Endothelial cell of umbilical vein (primary cell): ENCODE data around the gene RNF175. TPM values are rescaled to one million over a fixed set of nuclear protein-coding genes. Genes with fewer than 3 reads are reported as not detected.

Experiments
- BruUV-seq: library from RNA; stranded (reverse); fragments of 400-500 nt; replicated peaks from 2 replicates; lab custom pipeline; 2021; lab: Mats Ljungman, UMichigan
- CTCF ChIA-PET: fragments of 300-600, 350-600 bp; sonication (Branson Sonifier 250); formaldehyde crosslinking; loops from one replicate; lab custom pipeline; 2021; ENCODE audit warnings: antibody characterized with exemption, inconsistent platforms; lab: Charles Lee
- POLR2A ChIA-PET: fragments of 300-600, 350-600 bp; sonication (Branson Sonifier 250); formaldehyde crosslinking; loops from one replicate; lab custom pipeline; 2021; ENCODE audit warnings: antibody characterized with exemption, inconsistent platforms; lab: Charles Lee
- DNase-seq: peaks from one replicate; pipeline ENCODE4 v3.0.0-alpha.2; 2011; ENCODE audit warnings: low read depth, low spot score
- FAIRE-seq: peaks from 2 replicates; lab custom pipeline; 2011; peaks lifted over from hg19 to GRCh38; lab: Jason Lieb, UNC
- H2AFZ ChIP-seq: 2 replicates; pipeline ENCODE4 v1.6.0; 2012; ENCODE audit warnings: low read depth, low read length, control low read depth, inconsistent platforms
- H3K27ac ChIP-seq: 2 replicates; pipeline ENCODE4 v1.5.1; 2011; ENCODE audit warnings: low read depth, mild to moderate bottlenecking, control low read depth, low read length, moderate library complexity; ENCODE audit not compliant: insufficient read depth
- H3K27me3 ChIP-seq, 2 experiments: 2 replicates each; pipeline versions ENCODE4 v1.6.0 to v1.6.1; 2011; ENCODE audit warnings: low read length in 2 of 2, mixed read lengths in 1 of 2; ENCODE audit not compliant: control insufficient read depth in 2 of 2, insufficient read depth in 2 of 2
- H3K36me3 ChIP-seq, 2 experiments: 2 replicates in 1 of 2; 3 replicates in 1 of 2; pipeline ENCODE4 v1.5.1; 2011; ENCODE audit warnings: low read length in 2 of 2, mild to moderate bottlenecking in 1 of 2, moderate library complexity in 1 of 2; ENCODE audit not compliant: control insufficient read depth in 2 of 2, insufficient read depth in 2 of 2; ENCODE audit errors: extremely low read depth in 1 of 2
- H3K4me1 ChIP-seq: 3 replicates; pipeline ENCODE4 v1.5.1; 2011; ENCODE audit warnings: mild to moderate bottlenecking, low read length; ENCODE audit not compliant: control insufficient read depth, insufficient read depth; ENCODE audit errors: extremely low read depth
- H3K4me2 ChIP-seq: 2 replicates; pipeline ENCODE4 v1.6.1; 2011; ENCODE audit warnings: low read length, control low read depth, mixed read lengths; ENCODE audit not compliant: insufficient read depth
- H3K4me3 ChIP-seq, 3 experiments: fragments of 200-600 bp in 1 of 3; sonication (generic), shearing (Covaris generic) in 1 of 3; replicated peaks in 1 of 3; 2 replicates each; pipeline ENCODE4 v1.5.1; 2011 to 2016; ENCODE audit warnings: control low read depth in 3 of 3, low read length in 3 of 3, mild to moderate bottlenecking in 2 of 3, inconsistent platforms in 1 of 3, low read depth in 1 of 3, moderate library complexity in 1 of 3; ENCODE audit not compliant: insufficient read depth in 1 of 3
- H3K79me2 ChIP-seq: 2 replicates; pipeline ENCODE4 v1.6.0; 2012; ENCODE audit warnings: low read length, inconsistent platforms; ENCODE audit not compliant: control insufficient read depth, insufficient read depth
- H3K9ac ChIP-seq: replicated peaks from 2 replicates; pipeline ENCODE3; 2011; ENCODE audit warnings: low read length, control low read depth; ENCODE audit not compliant: insufficient read depth; ENCODE audit errors: extremely low read depth
- H3K9me1 ChIP-seq: replicated peaks from 3 replicates; pipeline ENCODE4 v1.6.0; 2011; ENCODE audit warnings: mild to moderate bottlenecking, low read length; ENCODE audit not compliant: control insufficient read depth, insufficient read depth; ENCODE audit errors: extremely low read depth
- H3K9me3 ChIP-seq: replicated peaks from 2 replicates; pipeline ENCODE4 v1.5.1; 2012; ENCODE audit warnings: low read length, inconsistent platforms; ENCODE audit not compliant: control insufficient read depth, insufficient read depth
- H4K20me1 ChIP-seq: replicated peaks from 2 replicates; pipeline ENCODE3; 2011; ENCODE audit warnings: mild to moderate bottlenecking, low read length; ENCODE audit not compliant: control insufficient read depth, insufficient read depth; ENCODE audit errors: extremely low read depth
- EZH2 ChIP-seq: IDR thresholded peaks from 2 replicates; pipeline ENCODE4 v1.6.1; 2012; ENCODE audit warnings: borderline replicate concordance, low read depth, mild to moderate bottlenecking, moderate library complexity, low read length, inconsistent platforms; ENCODE audit not compliant: severe bottlenecking
- FOS ChIP-seq: IDR thresholded peaks from 2 replicates; pipeline ENCODE4 v1.6.1; 2011; ENCODE audit warnings: mild to moderate bottlenecking, low read length, moderate library complexity, borderline replicate concordance; ENCODE audit not compliant: insufficient read depth
- GATA2 ChIP-seq: IDR thresholded peaks from 2 replicates; pipeline ENCODE4 v1.7.0; 2011; ENCODE audit warnings: low read depth, mild to moderate bottlenecking, moderate library complexity, mixed read lengths, low read length; ENCODE audit not compliant: insufficient read length, insufficient read depth
- JUN ChIP-seq: IDR thresholded peaks from 2 replicates; pipeline ENCODE4 v1.6.1; 2011; ENCODE audit warnings: borderline replicate concordance, low read depth; ENCODE audit not compliant: insufficient read length, insufficient read depth
- MYC ChIP-seq: IDR thresholded peaks from one replicate; pipeline ENCODE4 v1.6.1; 2011; ENCODE audit warnings: mild to moderate bottlenecking, low read depth, low read length
- POLR2A ChIP-seq: IDR thresholded peaks from 2 replicates; pipeline ENCODE4 v1.6.1; 2012; ENCODE audit warnings: low read depth, mild to moderate bottlenecking, control low read depth, low read length
- POLR2AphosphoS5 ChIP-seq: IDR thresholded peaks from 2 replicates; pipeline ENCODE4 v1.6.1; 2012; ENCODE audit warnings: low read depth, mild to moderate bottlenecking, control low read depth, low read length, moderate library complexity; ENCODE audit not compliant: insufficient read depth
- dilution Hi-C: fragments of 300-500 bp; cut with MboI; formaldehyde crosslinking; loops from one replicate; pipeline ENCODE4 v1.15.0; 2019; ENCODE audit warnings: low sequenced_read_pairs; ENCODE audit not compliant: extremely low pct_ligation_motif_present
- intact Hi-C: fragments of 100-400 bp; cut with micrococcal nuclease; formaldehyde crosslinking; loops from one replicate; pipeline ENCODE4 v1.10.0; 2022
- polyA plus RNA-seq, 4 experiments: library from polyadenylated mRNA; depleted of rRNA in 3 of 4; stranded (reverse) in 3 of 4; unstranded in 1 of 4; fragments of >200 nt; gene quantifications; 2 replicates each; pipeline versions ENCODE4 v1.2.1 to v1.2.3, GENCODE V29; 2011 to 2012; ENCODE audit warnings: missing spikeins in 1 of 4
- total RNA-seq: library from RNA; stranded (reverse); gene quantifications from 2 replicates; pipeline ENCODE4 v1.2.3, GENCODE V29; 2021
- TF ChIP-seq, protein P1 (sequence below): IDR thresholded peaks from 2 replicates; pipeline ENCODE4 v1.6.1; 2011; ENCODE audit not compliant: insufficient read depth, insufficient read length
- TF ChIP-seq, protein P2 (sequence below), 2 donors: IDR thresholded peaks; 1 replicate in 1 of 2; 2 replicates in 1 of 2; pipeline ENCODE4 v1.5.1; 2011; ENCODE audit warnings: low read length in 2 of 2, mild to moderate bottlenecking in 2 of 2, moderate library complexity in 2 of 2, control low read depth in 1 of 2, inconsistent platforms in 1 of 2, low read depth in 1 of 2; ENCODE audit not compliant: insufficient read depth in 1 of 2; ENCODE audit errors: extremely low read depth in 1 of 2

Gene RNF175
- total and polyA plus RNA-seq, 2 donors (not counting 3 experiments of a cell fraction or from before 2014, with no cell fraction given): not detected

DNA sequence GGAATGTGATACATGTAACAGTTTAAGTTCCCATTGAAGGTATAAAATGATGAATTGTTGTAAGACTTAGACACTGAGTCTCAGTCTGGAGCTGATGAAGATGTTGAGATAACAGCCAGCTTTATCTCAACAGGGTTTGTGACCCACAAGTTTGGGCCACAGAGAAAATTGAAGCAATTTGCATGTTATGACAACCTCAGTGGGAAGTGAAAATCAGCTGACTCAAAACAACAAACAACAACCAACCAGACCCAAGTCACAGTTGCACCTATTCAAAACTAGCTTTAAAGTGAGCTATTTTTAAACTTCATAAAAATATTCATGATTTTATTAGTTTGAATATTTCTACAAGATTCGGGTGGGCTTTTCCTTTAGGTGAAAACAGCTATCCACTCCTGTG, 21.1 kb upstream of the RNF175 start:
- Histone ChIP-seq H3K4me2 (no peak overlapping the region), H3K4me1 (no peaks in the 10 kb centered on the region), H3K36me3 (no peaks in the 10 kb centered on the region), H2AFZ (no peak overlapping the region), H3K27ac (no peak overlapping the region), H3K9me3 (no peaks in the 10 kb centered on the region), H3K79me2 (no peaks in the 10 kb centered on the region), H3K9ac (no peak overlapping the region), H4K20me1 (no peaks in the 10 kb centered on the region), H3K27me3 (peaks cover 4 to 7% of the 10 kb centered on the region in 2 experiments), H3K9me1 (no peaks in the 10 kb centered on the region), H3K4me3 (no peak overlapping the region)
- no peak for DNase-seq
- ChIA-PET POLR2A (no interaction called here), CTCF (interaction anchor here (1.1 kb wide), 1 partner anchor 10 kb away, joined by 3 read pairs; no protein-coding TSS in a partner anchor)
- intact Hi-C loops (no loop called here), dilution Hi-C loops (no loop called here)
- no peak for FAIRE-seq
- BruUV-seq: no TSS peak
- TF ChIP-seq, protein P1, sequence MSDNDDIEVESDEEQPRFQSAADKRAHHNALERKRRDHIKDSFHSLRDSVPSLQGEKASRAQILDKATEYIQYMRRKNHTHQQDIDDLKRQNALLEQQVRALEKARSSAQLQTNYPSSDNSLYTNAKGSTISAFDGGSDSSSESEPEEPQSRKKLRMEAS: no peak
- no peak for TF ChIP-seq POLR2A
- no peak for TF ChIP-seq MYC
- no peak for TF ChIP-seq POLR2AphosphoS5
- no peak for TF ChIP-seq GATA2
- no peak for TF ChIP-seq JUN
- TF ChIP-seq EZH2: no peak
- TF ChIP-seq, protein P2, sequence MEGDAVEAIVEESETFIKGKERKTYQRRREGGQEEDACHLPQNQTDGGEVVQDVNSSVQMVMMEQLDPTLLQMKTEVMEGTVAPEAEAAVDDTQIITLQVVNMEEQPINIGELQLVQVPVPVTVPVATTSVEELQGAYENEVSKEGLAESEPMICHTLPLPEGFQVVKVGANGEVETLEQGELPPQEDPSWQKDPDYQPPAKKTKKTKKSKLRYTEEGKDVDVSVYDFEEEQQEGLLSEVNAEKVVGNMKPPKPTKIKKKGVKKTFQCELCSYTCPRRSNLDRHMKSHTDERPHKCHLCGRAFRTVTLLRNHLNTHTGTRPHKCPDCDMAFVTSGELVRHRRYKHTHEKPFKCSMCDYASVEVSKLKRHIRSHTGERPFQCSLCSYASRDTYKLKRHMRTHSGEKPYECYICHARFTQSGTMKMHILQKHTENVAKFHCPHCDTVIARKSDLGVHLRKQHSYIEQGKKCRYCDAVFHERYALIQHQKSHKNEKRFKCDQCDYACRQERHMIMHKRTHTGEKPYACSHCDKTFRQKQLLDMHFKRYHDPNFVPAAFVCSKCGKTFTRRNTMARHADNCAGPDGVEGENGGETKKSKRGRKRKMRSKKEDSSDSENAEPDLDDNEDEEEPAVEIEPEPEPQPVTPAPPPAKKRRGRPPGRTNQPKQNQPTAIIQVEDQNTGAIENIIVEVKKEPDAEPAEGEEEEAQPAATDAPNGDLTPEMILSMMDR (IDR thresholded peaks at IDR 0.05; ENCODE audit: extremely low read depth in 1 of 2, insufficient read depth in 1 of 2, low read depth in 1 of 2, low read length in 2 of 2): no peak
- TF ChIP-seq FOS: no peak
